ENCODE data around the gene SLC15A3.
A peak's percentile ranks its signal among the peaks of the same experiment; 100 is the strongest.

The SLC15A3 gene

DNA sequence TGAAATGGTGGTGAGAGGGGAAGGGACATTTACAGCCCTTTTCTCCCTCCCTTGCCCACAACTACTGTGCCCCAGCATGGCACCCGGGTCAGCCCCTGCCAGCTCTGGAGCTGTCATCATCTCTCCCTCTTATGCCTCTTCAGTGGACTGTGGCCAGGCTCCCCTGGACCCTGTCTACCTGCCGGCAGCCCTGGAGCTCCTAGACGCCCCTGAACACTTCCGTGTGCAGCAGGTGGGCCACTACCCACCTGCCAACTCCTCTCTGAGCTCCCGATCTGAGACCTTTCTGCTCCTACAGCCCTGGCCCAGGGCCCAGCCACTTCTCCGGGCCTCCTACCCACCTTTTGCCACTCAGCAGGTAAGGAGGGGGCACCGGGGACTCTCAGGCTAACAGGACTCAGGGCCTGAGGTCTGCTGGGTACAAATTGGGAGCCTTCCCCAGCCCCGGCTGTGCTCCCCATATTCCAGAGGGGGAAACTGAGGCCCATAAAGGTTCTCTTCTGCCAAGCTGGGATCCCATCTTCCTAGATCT lies 24.8 kb downstream of the SLC15A3 start:
- DNase-seq: no peak

GRCh38 chr11:60926500-60926899 lies 25.5 kb downstream of the SLC15A3 start:
- no peak for DNase-seq

DNA sequence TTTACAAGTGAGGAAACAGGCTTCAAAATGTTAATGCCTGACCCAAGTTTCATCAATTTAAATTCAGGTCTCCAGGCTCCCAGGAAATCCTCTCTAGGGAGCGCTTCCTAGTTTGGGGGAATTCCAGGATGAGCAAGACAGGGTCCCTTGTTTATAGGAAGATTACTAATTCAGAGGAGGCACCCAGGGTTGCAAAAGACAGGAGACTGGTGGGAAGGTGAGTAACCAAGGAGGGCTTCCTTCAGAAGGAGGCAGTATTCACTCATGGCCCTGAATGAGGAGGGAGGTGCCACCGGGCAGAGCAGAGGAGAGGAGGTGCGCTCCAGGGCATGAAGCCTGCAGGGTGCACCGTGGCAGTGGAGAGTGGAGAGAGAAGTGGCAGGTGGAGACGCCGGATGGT lies 26.1 kb downstream of the SLC15A3 start:
- no peak for DNase-seq

DNA sequence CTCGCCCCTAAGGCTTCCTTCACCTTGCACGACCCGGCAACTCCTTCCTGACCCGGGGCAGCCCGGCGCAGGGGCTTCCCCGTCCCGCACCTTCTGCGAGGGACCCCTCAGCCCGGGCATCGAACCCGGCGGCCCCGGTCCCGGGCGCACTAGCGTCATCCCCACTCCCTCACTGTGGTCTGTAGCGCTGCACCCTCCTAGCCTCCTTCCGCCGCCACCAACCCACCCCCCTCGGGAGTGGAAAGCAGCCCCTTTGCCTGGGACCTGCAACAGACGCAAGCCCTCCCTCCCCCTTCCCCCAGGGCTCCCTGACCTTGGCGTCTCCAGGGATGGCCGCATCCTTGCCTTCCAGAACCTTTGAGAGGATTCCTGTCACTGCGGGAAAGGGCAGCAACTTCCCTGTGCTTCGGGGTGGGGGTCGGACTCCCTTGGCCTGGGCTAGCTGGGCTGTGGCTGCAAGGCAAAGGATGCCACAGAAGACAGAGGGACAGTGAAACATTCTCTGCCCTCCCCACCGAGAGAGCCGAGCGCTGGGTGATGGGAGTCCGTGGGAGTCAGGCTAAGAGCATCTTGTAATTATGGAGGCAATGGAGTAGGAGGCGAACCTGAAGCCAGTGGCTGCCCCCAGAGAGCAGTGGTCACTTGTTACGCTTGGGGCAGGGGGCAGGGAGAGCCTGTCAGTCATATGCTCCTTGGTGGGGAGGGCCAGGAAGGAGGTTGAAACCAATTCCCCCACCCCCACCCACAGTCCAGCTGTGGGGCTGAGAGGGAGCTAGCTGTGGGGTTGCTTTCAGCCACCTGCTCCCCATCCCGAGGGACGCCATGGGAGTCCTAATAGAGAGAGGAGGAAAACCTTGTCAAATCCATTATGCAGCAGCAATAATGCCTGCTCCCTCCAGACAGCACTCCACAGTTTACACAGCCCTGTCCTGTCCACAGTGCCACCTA lies 26.8 kb downstream of the SLC15A3 start:
- no peak for DNase-seq

DNA sequence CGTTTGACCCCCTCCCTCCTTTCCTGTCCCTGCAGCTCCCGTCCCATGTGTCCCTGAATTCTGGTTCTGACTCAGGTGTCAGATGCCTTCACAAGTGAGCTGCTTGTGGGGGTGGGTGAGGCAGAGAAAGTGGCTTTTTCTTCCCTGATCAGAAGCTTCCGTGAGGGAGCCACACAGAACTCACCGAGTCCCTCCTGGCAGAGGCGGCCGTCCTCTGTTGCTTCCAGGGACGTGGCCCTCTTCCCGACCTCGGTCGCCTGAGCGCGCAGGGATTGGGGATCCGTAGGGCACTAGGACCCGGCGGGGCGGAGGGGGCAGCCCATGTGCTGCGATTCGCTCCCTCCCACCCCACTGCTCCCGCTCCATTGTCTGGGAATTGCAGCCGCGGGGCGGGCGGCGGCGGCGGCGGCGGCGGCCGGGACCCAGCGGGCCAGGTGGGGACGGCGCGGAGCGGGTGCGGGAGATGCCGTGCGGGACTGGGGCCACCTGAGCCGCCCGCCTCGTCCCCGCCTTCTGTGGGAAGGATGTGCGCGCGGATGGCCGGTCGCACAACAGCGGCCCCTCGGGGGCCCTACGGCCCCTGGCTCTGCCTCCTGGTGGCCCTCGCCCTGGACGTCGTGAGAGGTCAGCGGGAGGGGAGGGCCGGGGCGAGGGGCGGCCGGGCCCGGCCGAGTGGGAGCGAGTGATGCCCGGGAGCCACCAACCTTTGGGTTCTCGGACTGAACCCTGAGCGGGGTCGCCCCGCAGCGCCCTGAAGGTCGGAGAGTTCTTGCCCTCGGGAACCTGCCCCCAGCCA lies 27.7 kb downstream of the SLC15A3 start, which contains the start of gene TMEM132A:
TSS of gene TMEM132A (plus strand) at position 351 of the 796 bp plus-strand sequence. CDS start at position 525, 174 bp downstream.
- DNase-seq: peak; percentile 60

DNA sequence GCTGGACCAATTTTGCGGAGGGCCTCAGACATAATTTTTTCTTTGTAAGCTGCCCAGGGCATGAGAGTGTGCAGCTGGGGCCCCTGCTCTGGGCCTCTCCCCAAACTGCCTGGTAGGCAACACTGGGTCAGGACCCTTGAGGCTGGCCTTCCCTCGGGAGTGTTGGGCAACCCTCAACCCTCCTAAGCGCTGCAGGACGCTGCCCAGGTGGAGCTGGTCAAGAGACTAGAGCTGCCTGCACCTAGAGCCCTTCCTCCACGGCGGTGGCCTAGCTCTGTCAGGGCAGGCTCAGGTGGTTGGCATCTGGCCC lies 28.2 kb downstream of the SLC15A3 start:
- DNase-seq: no peak

- DNase-seq: no peak
Observed at GRCh38 chr11:60923326-60923725, 28.6 kb downstream of the SLC15A3 start.

- no peak for DNase-seq
Observed at GRCh38 chr11:60922906-60923305, 29.1 kb downstream of the SLC15A3 start.

DNA sequence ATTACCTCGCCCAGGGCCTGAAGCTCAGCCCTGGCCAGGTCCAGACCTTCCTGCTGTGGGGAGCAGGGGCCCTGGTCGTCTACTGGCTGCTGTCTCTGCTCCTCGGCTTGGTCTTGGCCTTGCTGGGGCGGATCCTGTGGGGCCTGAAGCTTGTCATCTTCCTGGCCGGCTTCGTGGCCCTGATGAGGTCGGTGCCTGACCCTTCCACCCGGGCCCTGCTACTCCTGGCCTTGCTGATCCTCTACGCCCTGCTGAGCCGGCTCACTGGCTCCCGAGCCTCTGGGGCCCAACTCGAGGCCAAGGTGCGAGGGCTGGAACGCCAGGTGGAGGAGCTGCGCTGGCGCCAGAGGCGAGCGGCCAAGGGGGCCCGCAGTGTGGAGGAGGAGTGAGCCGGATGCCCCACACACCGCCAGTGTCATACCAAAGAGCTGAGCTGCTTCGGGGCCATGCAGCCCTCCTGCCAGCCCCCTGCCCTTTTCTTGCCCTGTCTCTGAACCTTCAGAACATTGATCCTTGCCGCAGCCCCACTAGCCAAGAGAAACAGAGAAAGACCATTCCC lies 30.1 kb downstream of the SLC15A3 start:
- no peak for DNase-seq

DNA sequence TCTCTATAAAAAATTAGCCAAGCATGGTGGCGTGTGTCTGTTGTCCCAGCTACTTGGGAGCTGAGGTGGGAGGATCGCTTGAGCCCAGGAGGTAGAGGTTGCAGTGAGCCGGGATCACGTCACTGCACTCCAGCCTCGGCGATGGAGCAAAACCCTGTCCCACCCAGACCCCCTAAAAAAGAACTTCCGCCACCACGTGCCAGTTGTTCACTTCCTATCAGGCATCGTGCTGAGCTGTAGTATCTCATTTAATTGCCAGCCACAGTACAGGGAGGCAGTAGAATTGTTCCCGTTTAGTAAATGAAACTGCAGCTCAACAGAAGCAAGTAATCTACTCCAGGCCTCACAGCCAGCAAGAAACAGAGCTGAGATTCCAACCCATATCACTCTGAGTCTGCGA lies 30.7 kb downstream of the SLC15A3 start:
- DNase-seq: no peak

- DNase-seq: no peak
Observed at GRCh38 chr11:60919956-60920355, 32.0 kb downstream of the SLC15A3 start.

GRCh38 chr11:60919320-60919719 lies 32.7 kb downstream of the SLC15A3 start:
- no peak for DNase-seq

GRCh38 chr11:60918939-60919265 lies 33.1 kb downstream of the SLC15A3 start:
- DNase-seq: no peak

- no peak for DNase-seq
Observed at GRCh38 chr11:60918251-60918938, 33.6 kb downstream of the SLC15A3 start.

- DNase-seq: no peak
Observed at GRCh38 chr11:60917267-60917666, 34.7 kb downstream of the SLC15A3 start.

DNA sequence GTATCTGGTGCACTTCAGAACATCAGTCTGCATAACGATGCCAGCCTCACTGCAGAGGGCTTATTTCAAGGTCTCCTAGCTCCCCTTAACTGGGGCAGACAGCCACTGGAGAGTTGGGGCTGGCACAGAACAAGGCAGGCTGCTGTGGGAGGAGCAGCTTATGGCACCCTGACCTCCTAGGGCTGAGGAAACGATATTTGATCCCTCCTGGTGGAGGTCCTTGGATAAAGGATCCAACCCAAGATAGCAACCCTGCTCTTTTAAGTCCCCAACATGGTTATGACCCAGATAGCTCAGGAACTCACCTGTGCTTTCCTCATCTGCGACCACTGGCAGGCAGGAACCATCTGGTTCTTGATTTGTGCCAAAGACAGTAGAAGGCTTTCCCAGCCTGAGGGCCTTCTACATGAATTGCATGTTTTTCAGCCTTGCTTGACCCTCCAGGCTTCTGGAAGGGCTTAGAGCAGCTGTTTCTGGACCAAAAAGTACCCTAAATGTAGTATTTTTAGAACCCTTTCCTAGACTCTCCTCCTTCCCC lies 35.2 kb downstream of the SLC15A3 start:
- no peak for DNase-seq

GRCh38 chr11:60915248-60915914 lies 36.6 kb downstream of the SLC15A3 start:
- DNase-seq: peak; percentile 22

DNA sequence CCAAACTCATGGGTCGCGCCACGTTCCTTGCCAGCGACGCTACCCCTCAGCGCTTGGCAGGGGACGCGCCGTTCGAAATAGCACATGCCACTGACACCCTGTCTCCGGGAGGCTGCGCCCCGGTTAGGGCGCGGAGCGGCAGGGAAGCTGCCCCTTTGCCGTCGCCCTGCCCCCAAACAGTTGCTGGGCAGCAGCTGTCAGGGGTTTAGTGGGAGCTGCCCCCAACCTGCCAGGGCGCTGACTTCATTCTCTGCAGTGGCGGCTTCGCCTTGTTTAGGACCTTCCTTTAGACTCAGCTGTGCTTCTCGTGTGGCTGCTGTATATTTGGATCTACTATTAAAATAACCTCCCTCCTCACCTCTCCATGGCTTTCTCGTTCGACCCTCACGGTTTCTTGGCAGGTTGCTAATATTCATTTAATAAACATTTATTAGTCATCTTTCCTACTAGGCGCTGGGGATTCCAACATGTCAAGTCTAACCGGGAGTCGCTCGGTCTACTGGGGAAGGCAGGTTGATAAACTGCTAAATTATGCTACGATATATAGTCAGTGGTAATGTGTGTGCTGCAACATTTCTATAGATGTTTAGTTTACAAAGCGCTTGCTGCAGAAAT lies 37.2 kb downstream of the SLC15A3 start:
- DNase-seq: no peak

DNA sequence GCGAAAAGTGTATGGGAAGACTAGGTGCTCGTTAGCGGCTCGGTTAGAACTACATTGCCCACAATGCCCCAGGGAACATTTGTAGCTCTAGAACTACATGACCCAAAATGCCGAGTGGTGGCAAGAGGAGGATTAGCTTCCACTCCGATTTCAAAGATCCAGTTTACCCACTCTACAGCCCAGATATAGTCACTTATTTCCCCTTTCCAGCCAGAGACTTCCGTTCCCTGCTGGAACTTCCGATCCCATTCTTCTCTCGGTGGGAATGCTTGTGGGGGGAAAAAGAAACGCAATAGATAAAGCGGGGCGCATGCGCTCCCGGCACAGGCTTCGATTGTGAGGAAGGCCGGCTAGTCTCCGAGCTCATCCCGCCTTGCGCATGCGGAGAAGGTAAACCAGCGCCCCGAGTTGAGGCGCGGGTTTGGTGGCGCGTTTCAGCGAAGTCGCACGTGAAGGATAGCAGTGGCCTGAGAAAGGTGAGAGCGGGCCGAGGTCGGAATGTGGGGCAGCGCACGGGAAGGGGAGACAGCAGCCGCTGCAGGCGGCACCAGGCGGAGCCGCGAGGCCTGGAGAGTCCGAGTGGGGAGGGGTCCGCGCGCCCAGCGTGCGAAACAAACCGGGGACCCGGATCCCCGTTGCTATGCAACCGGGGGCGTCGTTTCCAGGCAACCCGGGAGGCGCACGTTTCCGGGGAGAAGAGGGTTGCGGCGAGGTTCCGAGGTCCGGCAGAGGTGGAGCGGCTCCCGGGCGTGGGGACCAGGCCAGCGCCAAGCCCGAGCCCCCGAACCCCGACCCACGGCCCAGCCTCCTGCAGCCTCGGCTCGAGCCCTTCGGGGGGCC lies 38.0 kb downstream of the SLC15A3 start, which contains the start of gene TMEM109:
TSS of gene TMEM109 (plus strand) at position 366 of the 840 bp plus-strand sequence. CDS start 5,536 bp downstream, outside the sequence.
- DNase-seq: peak; percentile 91

- DNase-seq: no peak
Observed at GRCh38 chr11:60912851-60913528, 39.0 kb downstream of the SLC15A3 start.
